Erythroblast (primary cell): ENCODE data around the gene PTPRT.

Experiments used
- GATA1 ChIP-seq: IDR thresholded peaks from 2 replicates; pipeline ENCODE4 v1.6.1; 2011; ENCODE audit warnings: low read depth, mild to moderate bottlenecking, control low read depth, low read length, moderate library complexity
- POLR2A ChIP-seq: IDR thresholded peaks from 2 replicates; pipeline ENCODE4 v1.6.1; 2011; ENCODE audit warnings: mild to moderate bottlenecking, low read length

DNA sequence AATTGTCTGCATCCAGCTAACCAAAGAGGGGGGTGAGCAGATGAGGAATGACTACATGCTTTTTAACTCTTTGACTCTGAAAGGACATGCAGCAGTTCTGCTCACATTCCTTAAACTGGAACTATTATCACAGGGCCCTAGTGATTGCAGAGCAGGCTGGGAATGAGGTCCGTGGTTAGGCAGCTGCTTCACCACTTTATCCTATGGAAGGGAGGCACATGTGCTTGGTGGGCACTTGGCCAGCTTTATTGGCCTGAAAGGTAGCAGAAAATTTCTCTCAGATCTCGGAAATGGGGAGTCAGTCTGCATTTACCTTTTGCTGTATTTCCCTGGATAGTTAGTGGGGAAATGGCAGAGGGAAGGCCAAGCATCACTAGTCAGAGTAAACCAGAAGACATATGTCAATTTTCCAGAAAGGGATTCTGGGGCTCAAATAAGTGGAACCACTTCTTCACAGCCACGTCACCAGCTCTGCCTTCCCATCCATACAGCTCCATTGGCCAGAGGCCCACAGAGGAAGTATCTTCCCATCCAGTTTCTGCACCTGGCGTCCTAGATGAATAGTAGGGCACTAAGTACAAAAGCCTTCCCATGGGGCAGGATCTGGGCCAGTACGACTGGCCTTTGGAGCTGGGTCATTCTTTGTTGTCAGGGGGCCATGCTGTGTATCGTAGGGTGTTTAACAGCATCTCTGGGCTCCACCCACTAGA lies 444.8 kb downstream of the PTPRT start:
- TF ChIP-seq POLR2A (no peak), GATA1 (no peak)
